GM23338 (cell line): ENCODE measurements around the gene ITIH2. TPM values are rescaled to one million over a fixed set of nuclear protein-coding genes. Genes with fewer than 3 reads are reported as not detected.
A peak's percentile ranks its signal among the peaks of the same experiment; 100 is the strongest.
"Not testable (repeated sequence)": the region's sequence is repeated elsewhere in the genome, so short reads cannot be mapped to it uniquely, and the experiment has no call there.

Source experiments
- ATAC-seq: fragments of 200-7000 bp; cut with Tn5 transposase; 3 replicates; pipeline ENCODE4 v1.9.1; 2020
- DNase-seq: peaks from one replicate; pipeline ENCODE4 v3.0.0-alpha.2; 2015; ENCODE audit warnings: low spot score
- H2AFZ ChIP-seq: fragments of 200-600 bp; sonication (generic); 2 replicates; pipeline ENCODE4 v1.8.0; 2016; ENCODE audit warnings: antibody characterized with exemption, mild to moderate bottlenecking, moderate library complexity
- H3F3A ChIP-seq: fragments of 200-600 bp; sonication (generic); replicated peaks from 2 replicates; pipeline ENCODE4 v1.8.0; 2017; ENCODE audit warnings: antibody characterized with exemption, mixed run types, low read depth
- H3K27ac ChIP-seq: fragments of 200-600 bp; sonication (generic); 2 replicates; pipeline ENCODE4 v1.6.1; 2016; ENCODE audit warnings: low read depth
- H3K27me3 ChIP-seq: fragments of 200-600 bp; sonication (generic); 2 replicates; pipeline ENCODE4 v1.8.0; 2016; ENCODE audit warnings: mild to moderate bottlenecking, mixed run types, moderate library complexity; ENCODE audit not compliant: insufficient read depth
- H3K36me3 ChIP-seq: fragments of 200-600 bp; sonication (generic); 2 replicates; pipeline ENCODE4 v1.8.0; 2016; ENCODE audit warnings: mild to moderate bottlenecking; ENCODE audit not compliant: insufficient read depth
- H3K4me1 ChIP-seq: fragments of 200-600 bp; sonication (generic); 2 replicates; pipeline ENCODE4 v1.8.0; 2016; ENCODE audit warnings: mild to moderate bottlenecking, moderate library complexity; ENCODE audit not compliant: insufficient read depth
- H3K4me2 ChIP-seq: fragments of 200-600 bp; sonication (generic); 2 replicates; pipeline ENCODE4 v1.7.1; 2017; ENCODE audit warnings: mixed run types
- H3K4me3 ChIP-seq: fragments of 200-600 bp; sonication (generic); 2 replicates; pipeline ENCODE4 v1.6.1; 2016; ENCODE audit warnings: mixed run types
- H3K79me2 ChIP-seq: fragments of 200-600 bp; sonication (generic); replicated peaks from 2 replicates; pipeline ENCODE4 v1.8.0; 2017; ENCODE audit warnings: mild to moderate bottlenecking; ENCODE audit not compliant: insufficient read depth
- H3K9me2 ChIP-seq: fragments of 200-600 bp; sonication (generic); 2 replicates; pipeline ENCODE4 v1.8.0; 2017; ENCODE audit not compliant: insufficient read depth
- H4K20me1 ChIP-seq: fragments of 200-600 bp; sonication (generic); replicated peaks from 2 replicates; pipeline ENCODE4 v1.8.0; 2017; ENCODE audit warnings: mild to moderate bottlenecking; ENCODE audit not compliant: insufficient read depth
- H3K27ac Mint-ChIP-seq: 2 replicates; pipeline ENCODE4 v1.8.0; 2020; ENCODE audit warnings: inconsistent platforms, mild to moderate bottlenecking, moderate library complexity, mixed read lengths
- H3K27me3 Mint-ChIP-seq: 3 replicates; pipeline ENCODE4 v1.8.0; 2022; ENCODE audit warnings: low read depth, mild to moderate bottlenecking, moderate library complexity, mixed read lengths, inconsistent platforms; ENCODE audit not compliant: insufficient read depth, poor library complexity
- H3K36me3 Mint-ChIP-seq: 3 replicates; pipeline ENCODE4 v1.8.0; 2021; ENCODE audit warnings: low read depth, mild to moderate bottlenecking, inconsistent platforms, moderate library complexity, mixed read lengths
- H3K4me1 Mint-ChIP-seq: 3 replicates; pipeline ENCODE4 v1.8.0; 2020; ENCODE audit warnings: mild to moderate bottlenecking, inconsistent platforms, mixed read lengths
- H3K4me3 Mint-ChIP-seq: 3 replicates; pipeline ENCODE4 v1.8.0; 2021; ENCODE audit warnings: moderate library complexity, mild to moderate bottlenecking, inconsistent platforms, mixed read lengths
- H3K9me3 Mint-ChIP-seq: 3 replicates; pipeline ENCODE4 v1.8.0; 2020; ENCODE audit warnings: moderate library complexity, mild to moderate bottlenecking, inconsistent platforms, mixed read lengths
- POLR2AphosphoS5 ChIP-seq: IDR thresholded peaks from 2 replicates; pipeline ENCODE4 v1.6.1; 2016; ENCODE audit warnings: antibody characterized with exemption, low read depth
- ZNF114 ChIP-seq: fragments of 250-450 bp; sonication (Bioruptor Pico); IDR thresholded peaks from 2 replicates; pipeline ENCODE4 v1.5.0; 2020; ENCODE audit warnings: mild to moderate bottlenecking, moderate library complexity
- long read RNA-seq: library from polyadenylated mRNA; unstranded; transcript quantifications from one replicate; pipeline ENCODE4 v2.0.0, GENCODE V29; 2020; ENCODE audit not compliant: unreplicated experiment
- polyA plus RNA-seq: library from polyadenylated mRNA; unstranded; fragments of >200 nt; fragmentation: Nextera tagmentation; extraction: Ambion mirVana; gene quantifications from 2 replicates; pipeline ENCODE4 v1.2.1, GENCODE V29; 2016
- total RNA-seq: library from RNA; depleted of rRNA; stranded (reverse); fragments of >200 nt; shearing (Covaris generic); gene quantifications from 2 replicates; pipeline ENCODE4 v1.2.3, GENCODE V29; 2014; rRNA removed
- TF ChIP-seq, protein P1 (sequence below), 2 experiments: fragments of 200-600 bp in 1 of 2; sonication (generic) in 1 of 2; conservative IDR thresholded peaks; 2 replicates each; pipeline versions ENCODE4 v1.5.1 to v1.6.1; 2016 to 2017; ENCODE audit warnings: antibody characterized with exemption in 2 of 2, low read depth in 2 of 2, mild to moderate bottlenecking in 2 of 2, moderate library complexity in 1 of 2
- TF ChIP-seq, protein P2 (sequence below): fragments of 250-450 bp; sonication (Bioruptor Pico); IDR thresholded peaks from 2 replicates; pipeline ENCODE4 v1.5.0; 2020; ENCODE audit warnings: mild to moderate bottlenecking, moderate library complexity

ITIH2 gene, protein sequence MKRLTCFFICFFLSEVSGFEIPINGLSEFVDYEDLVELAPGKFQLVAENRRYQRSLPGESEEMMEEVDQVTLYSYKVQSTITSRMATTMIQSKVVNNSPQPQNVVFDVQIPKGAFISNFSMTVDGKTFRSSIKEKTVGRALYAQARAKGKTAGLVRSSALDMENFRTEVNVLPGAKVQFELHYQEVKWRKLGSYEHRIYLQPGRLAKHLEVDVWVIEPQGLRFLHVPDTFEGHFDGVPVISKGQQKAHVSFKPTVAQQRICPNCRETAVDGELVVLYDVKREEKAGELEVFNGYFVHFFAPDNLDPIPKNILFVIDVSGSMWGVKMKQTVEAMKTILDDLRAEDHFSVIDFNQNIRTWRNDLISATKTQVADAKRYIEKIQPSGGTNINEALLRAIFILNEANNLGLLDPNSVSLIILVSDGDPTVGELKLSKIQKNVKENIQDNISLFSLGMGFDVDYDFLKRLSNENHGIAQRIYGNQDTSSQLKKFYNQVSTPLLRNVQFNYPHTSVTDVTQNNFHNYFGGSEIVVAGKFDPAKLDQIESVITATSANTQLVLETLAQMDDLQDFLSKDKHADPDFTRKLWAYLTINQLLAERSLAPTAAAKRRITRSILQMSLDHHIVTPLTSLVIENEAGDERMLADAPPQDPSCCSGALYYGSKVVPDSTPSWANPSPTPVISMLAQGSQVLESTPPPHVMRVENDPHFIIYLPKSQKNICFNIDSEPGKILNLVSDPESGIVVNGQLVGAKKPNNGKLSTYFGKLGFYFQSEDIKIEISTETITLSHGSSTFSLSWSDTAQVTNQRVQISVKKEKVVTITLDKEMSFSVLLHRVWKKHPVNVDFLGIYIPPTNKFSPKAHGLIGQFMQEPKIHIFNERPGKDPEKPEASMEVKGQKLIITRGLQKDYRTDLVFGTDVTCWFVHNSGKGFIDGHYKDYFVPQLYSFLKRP
- total RNA-seq = not detected in 2 replicates
- polyA plus RNA-seq = 0.10 TPM in 1 of 2 replicates, not detected in the other
- long read RNA-seq = 0 reads

DNA sequence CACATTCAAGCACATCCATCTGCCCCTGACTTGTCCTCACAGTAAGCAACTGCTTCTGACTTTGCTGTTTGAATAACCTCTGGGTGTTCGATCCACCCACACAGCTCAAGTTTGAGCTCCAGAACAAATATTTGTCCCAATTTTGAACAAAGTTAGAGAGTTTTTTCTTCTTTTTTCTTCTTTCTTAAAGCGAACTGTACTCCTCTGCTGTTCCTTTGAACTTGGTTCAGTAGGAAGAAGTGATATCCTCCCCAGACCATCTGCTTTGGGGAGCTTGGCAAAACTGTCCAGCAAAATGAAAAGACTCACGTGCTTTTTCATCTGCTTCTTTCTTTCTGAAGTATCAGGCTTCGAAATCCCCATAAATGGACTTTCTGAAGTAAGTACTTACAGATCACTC is at the start of gene ITIH2:
ITIH2 (plus strand) TSS at position 177 of the 400 bp plus-strand sequence; CDS start at position 296, 119 bp downstream.
- peaks cover 10% of the 10 kb centered on the region for H3K4me1 Mint-ChIP-seq
- H3K27me3 Mint-ChIP-seq = peaks cover 2% of the 10 kb centered on the region
- H3K4me2 ChIP-seq = no peak within 1 kb of the TSS
- ATAC-seq (no peak), DNase-seq (no peak)
- no peaks in the 10 kb centered on the region; the same call in 1 of the 2 replicates for H3K4me1 ChIP-seq
- no peak within 1 kb of the TSS for H3K27ac ChIP-seq
- TF ChIP-seq, protein P1, sequence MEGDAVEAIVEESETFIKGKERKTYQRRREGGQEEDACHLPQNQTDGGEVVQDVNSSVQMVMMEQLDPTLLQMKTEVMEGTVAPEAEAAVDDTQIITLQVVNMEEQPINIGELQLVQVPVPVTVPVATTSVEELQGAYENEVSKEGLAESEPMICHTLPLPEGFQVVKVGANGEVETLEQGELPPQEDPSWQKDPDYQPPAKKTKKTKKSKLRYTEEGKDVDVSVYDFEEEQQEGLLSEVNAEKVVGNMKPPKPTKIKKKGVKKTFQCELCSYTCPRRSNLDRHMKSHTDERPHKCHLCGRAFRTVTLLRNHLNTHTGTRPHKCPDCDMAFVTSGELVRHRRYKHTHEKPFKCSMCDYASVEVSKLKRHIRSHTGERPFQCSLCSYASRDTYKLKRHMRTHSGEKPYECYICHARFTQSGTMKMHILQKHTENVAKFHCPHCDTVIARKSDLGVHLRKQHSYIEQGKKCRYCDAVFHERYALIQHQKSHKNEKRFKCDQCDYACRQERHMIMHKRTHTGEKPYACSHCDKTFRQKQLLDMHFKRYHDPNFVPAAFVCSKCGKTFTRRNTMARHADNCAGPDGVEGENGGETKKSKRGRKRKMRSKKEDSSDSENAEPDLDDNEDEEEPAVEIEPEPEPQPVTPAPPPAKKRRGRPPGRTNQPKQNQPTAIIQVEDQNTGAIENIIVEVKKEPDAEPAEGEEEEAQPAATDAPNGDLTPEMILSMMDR (conservative IDR thresholded peaks at IDR 0.05; ENCODE audit: low read depth in 2 of 2) = no peak
- no peak for TF ChIP-seq ZNF114 (CRISPR knock-in tag)
- TF ChIP-seq, protein P2, sequence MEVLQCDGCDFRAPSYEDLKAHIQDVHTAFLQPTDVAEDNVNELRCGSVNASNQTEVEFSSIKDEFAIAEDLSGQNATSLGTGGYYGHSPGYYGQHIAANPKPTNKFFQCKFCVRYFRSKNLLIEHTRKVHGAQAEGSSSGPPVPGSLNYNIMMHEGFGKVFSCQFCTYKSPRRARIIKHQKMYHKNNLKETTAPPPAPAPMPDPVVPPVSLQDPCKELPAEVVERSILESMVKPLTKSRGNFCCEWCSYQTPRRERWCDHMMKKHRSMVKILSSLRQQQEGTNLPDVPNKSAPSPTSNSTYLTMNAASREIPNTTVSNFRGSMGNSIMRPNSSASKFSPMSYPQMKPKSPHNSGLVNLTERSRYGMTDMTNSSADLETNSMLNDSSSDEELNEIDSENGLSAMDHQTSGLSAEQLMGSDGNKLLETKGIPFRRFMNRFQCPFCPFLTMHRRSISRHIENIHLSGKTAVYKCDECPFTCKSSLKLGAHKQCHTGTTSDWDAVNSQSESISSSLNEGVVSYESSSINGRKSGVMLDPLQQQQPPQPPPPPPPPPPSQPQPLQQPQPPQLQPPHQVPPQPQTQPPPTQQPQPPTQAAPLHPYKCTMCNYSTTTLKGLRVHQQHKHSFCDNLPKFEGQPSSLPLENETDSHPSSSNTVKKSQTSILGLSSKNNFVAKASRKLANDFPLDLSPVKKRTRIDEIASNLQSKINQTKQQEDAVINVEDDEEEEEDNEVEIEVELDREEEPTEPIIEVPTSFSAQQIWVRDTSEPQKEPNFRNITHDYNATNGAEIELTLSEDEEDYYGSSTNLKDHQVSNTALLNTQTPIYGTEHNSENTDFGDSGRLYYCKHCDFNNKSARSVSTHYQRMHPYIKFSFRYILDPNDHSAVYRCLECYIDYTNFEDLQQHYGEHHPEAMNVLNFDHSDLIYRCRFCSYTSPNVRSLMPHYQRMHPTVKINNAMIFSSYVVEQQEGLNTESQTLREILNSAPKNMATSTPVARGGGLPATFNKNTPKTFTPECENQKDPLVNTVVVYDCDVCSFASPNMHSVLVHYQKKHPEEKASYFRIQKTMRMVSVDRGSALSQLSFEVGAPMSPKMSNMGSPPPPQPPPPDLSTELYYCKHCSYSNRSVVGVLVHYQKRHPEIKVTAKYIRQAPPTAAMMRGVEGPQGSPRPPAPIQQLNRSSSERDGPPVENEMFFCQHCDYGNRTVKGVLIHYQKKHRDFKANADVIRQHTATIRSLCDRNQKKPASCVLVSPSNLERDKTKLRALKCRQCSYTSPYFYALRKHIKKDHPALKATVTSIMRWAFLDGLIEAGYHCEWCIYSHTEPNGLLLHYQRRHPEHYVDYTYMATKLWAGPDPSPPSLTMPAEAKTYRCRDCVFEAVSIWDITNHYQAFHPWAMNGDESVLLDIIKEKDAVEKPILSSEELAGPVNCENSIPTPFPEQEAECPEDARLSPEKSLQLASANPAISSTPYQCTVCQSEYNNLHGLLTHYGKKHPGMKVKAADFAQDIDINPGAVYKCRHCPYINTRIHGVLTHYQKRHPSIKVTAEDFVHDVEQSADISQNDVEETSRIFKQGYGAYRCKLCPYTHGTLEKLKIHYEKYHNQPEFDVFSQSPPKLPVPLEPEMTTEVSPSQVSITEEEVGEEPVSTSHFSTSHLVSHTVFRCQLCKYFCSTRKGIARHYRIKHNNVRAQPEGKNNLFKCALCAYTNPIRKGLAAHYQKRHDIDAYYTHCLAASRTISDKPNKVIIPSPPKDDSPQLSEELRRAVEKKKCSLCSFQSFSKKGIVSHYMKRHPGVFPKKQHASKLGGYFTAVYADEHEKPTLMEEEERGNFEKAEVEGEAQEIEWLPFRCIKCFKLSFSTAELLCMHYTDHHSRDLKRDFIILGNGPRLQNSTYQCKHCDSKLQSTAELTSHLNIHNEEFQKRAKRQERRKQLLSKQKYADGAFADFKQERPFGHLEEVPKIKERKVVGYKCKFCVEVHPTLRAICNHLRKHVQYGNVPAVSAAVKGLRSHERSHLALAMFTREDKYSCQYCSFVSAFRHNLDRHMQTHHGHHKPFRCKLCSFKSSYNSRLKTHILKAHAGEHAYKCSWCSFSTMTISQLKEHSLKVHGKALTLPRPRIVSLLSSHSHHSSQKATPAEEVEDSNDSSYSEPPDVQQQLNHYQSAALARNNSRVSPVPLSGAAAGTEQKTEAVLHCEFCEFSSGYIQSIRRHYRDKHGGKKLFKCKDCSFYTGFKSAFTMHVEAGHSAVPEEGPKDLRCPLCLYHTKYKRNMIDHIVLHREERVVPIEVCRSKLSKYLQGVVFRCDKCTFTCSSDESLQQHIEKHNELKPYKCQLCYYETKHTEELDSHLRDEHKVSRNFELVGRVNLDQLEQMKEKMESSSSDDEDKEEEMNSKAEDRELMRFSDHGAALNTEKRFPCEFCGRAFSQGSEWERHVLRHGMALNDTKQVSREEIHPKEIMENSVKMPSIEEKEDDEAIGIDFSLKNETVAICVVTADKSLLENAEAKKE = no peak
- TF ChIP-seq POLR2AphosphoS5 = no peak
- no peak within 1 kb of the TSS for H3K4me3 ChIP-seq
- no peaks in the 10 kb centered on the region for H3K36me3 Mint-ChIP-seq
- no peaks in the 10 kb centered on the region for H3K79me2 ChIP-seq
- H4K20me1 ChIP-seq = no peaks in the 10 kb centered on the region
- H3K27me3 ChIP-seq = no peaks in the 10 kb centered on the region
- no peaks in the 10 kb centered on the region for H3K9me2 ChIP-seq
- peak within 1 kb of the TSS; percentile 66; the same call in 1 of the 2 replicates for H2AFZ ChIP-seq
- no peak within 1 kb of the TSS for H3K4me3 Mint-ChIP-seq
- no peaks in the 10 kb centered on the region for H3F3A ChIP-seq
- no peak within 1 kb of the TSS; the same call in 1 of the 2 replicates for H3K27ac Mint-ChIP-seq
- H3K36me3 ChIP-seq = no peaks in the 10 kb centered on the region
- no peaks in the 10 kb centered on the region for H3K9me3 Mint-ChIP-seq

DNA sequence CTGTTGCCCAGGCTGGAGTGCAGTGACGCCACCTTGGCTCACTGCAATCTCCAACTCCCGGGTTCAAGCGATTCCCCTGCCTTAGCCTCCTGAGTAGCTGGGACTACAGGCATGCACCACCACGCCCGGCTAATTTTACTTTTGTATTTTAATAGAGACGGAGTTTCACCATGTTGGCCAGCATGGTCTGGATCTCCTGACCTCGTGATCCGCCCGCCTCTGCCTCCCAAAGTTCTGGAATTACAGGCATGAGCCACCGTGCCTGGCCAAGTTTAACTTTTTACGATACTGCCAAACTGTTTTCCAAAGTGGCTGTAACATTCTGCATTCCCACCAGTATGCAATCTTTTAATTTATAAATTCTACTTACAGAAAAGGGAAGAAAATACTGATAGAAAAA is 46.0 kb upstream of the ITIH2 start:
- H3K4me3 ChIP-seq, H3K9me3 Mint-ChIP-seq, ATAC-seq, H3K4me1 ChIP-seq, H3K36me3 ChIP-seq, H3K27ac ChIP-seq, H3F3A ChIP-seq, H2AFZ ChIP-seq, H4K20me1 ChIP-seq, DNase-seq, H3K79me2 ChIP-seq, H3K27me3 Mint-ChIP-seq, H3K27me3 ChIP-seq, H3K4me3 Mint-ChIP-seq, H3K4me2 ChIP-seq, H3K27ac Mint-ChIP-seq, H3K4me1 Mint-ChIP-seq, H3K36me3 Mint-ChIP-seq, H3K9me2 ChIP-seq: not testable (repeated sequence)
